Testis (tissue), 2 donors: Measurements from ENCODE around the gene SYCP2.

Experiments used
- POLR2A ChIP-seq: fragments of 450-650 bp; IDR thresholded peaks from one replicate; pipeline ENCODE4 v1.6.1; 2017; ENCODE audit warnings: antibody characterized with exemption, mild to moderate bottlenecking, moderate library complexity
- TF ChIP-seq, protein P1 (sequence below), 3 experiments: fragments of 450-650 bp in 2 of 3; fragments of 200-600 bp in 1 of 3; sonication (generic) in 1 of 3; IDR thresholded peaks; one replicate each; pipeline ENCODE4 v1.5.1; 2016 to 2019; ENCODE audit warnings: antibody characterized with exemption in 3 of 3, mild to moderate bottlenecking in 2 of 3, moderate library complexity in 1 of 3

DNA sequence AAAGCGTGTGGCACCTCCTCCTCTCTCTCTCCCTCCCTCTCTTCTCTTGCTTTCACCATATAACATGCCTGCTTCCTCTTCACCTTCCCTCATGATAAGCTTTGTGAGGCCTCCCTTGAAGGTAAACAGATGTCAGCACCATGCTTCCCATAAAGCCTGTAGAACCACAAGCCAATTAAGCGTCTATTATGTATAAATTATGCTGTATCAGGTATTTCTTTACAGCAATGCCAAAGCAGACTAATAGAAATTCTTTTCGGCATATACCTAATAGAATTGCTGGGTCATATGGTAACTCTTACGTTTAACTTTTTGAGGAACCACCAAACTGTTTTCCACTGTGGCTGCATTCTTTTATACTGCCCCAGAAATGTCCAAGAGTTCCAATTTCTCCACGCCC is 75.0 kb downstream of the SYCP2 start:
- TF ChIP-seq, protein P1, sequence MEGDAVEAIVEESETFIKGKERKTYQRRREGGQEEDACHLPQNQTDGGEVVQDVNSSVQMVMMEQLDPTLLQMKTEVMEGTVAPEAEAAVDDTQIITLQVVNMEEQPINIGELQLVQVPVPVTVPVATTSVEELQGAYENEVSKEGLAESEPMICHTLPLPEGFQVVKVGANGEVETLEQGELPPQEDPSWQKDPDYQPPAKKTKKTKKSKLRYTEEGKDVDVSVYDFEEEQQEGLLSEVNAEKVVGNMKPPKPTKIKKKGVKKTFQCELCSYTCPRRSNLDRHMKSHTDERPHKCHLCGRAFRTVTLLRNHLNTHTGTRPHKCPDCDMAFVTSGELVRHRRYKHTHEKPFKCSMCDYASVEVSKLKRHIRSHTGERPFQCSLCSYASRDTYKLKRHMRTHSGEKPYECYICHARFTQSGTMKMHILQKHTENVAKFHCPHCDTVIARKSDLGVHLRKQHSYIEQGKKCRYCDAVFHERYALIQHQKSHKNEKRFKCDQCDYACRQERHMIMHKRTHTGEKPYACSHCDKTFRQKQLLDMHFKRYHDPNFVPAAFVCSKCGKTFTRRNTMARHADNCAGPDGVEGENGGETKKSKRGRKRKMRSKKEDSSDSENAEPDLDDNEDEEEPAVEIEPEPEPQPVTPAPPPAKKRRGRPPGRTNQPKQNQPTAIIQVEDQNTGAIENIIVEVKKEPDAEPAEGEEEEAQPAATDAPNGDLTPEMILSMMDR (IDR thresholded peaks at IDR 0.05): no peak
- TF ChIP-seq POLR2A: no peak
